GM12872 (cell line): Measurements from ENCODE around the gene KCNIP4.

Experiments used
- CTCF ChIP-seq: IDR thresholded peaks from 3 replicates; pipeline ENCODE4 v1.5.1; 2011; ENCODE audit warnings: low read depth, mild to moderate bottlenecking, low read length, moderate library complexity; ENCODE audit not compliant: insufficient read depth

KCNIP4 gene

GRCh38 chr4:20901851-20902250, 1046.7 kb downstream of the KCNIP4 start:
- no peak for TF ChIP-seq CTCF

GRCh38 chr4:20899591-20899990, 1049.0 kb downstream of the KCNIP4 start:
- no peak for TF ChIP-seq CTCF

GRCh38 chr4:20895988-20896387, 1052.6 kb downstream of the KCNIP4 start:
- TF ChIP-seq CTCF: no peak

GRCh38 chr4:20895208-20895607, 1053.4 kb downstream of the KCNIP4 start:
- no peak for TF ChIP-seq CTCF

- no peak for TF ChIP-seq CTCF
Observed at GRCh38 chr4:20890761-20891160, 1057.8 kb downstream of the KCNIP4 start.

GRCh38 chr4:20889901-20890300, 1058.7 kb downstream of the KCNIP4 start:
- no peak for TF ChIP-seq CTCF

- TF ChIP-seq CTCF: no peak
Observed at GRCh38 chr4:20883677-20884076, 1064.9 kb downstream of the KCNIP4 start.

GRCh38 chr4:20883231-20883630, 1065.3 kb downstream of the KCNIP4 start:
- TF ChIP-seq CTCF: no peak
